BLaER1 (cell line): ENCODE measurements around the gene SKIC2.
"Not testable (repeated sequence)": the region's sequence is repeated elsewhere in the genome, so short reads cannot be mapped to it uniquely, and the experiment has no call there.

Experiments used
- H3K27ac ChIP-seq: shearing (Covaris generic); formaldehyde crosslinking; 2 replicates; pipeline ENCODE4 v1.8.1; 2022
- H3K27me3 ChIP-seq: shearing (Covaris generic); formaldehyde crosslinking; 2 replicates; pipeline ENCODE4 v1.8.1; 2022
- H3K36me3 ChIP-seq: shearing (Covaris generic); formaldehyde crosslinking; 2 replicates; pipeline ENCODE4 v1.8.1; 2022
- H3K4me1 ChIP-seq: shearing (Covaris generic); formaldehyde crosslinking; 2 replicates; pipeline ENCODE4 v1.8.1; 2022
- H3K4me2 ChIP-seq: shearing (Covaris generic); formaldehyde crosslinking; 2 replicates; pipeline ENCODE4 v1.8.1; 2022
- H3K4me3 ChIP-seq: shearing (Covaris generic); formaldehyde crosslinking; 2 replicates; pipeline ENCODE4 v1.8.1; 2022
- H3K9ac ChIP-seq: shearing (Covaris generic); formaldehyde crosslinking; 2 replicates; pipeline ENCODE4 v1.8.1; 2022
- H3K9me3 ChIP-seq: shearing (Covaris generic); formaldehyde crosslinking; 2 replicates; pipeline ENCODE4 v1.8.1; 2022
- H4K20me1 ChIP-seq: shearing (Covaris generic); formaldehyde crosslinking; 2 replicates; pipeline ENCODE4 v1.8.1; 2022
- Cebpa-rat ChIP-seq: shearing (Covaris generic); IDR thresholded peaks from 2 replicates; pipeline ENCODE4 v1.8.1; 2022

Gene SKIC2

DNA sequence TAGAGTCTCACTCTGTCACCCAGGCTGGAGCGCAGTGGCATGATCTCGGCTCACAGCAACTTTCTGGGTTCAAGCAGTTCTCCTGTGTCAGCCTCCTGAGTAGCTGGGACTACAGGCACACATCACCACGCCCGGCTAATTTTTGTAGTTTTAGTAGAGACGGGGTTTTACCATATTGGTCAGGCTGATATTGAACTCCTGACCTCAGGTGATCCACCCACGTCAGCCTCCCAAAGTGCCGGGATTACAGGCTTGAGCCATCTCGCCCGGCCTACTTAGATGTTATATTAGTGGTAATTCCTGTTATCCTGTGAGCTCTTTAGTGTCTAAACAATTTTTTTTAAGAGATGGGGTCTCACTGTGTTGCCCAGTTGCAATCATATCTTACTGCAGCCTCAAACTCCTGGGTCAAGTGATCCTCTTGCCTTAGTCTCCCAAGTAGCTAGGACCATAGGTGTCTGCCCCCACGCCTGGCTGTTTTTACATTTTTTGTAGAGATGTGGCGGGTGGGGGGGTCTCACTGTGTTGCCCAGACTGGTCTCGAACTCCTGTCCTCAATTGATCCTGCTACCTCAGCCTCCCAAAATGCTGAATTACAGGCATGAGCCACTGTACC is 18.9 kb downstream of the SKIC2 start:
- no peak overlapping the region for H3K4me3 ChIP-seq
- no peak for TF ChIP-seq Cebpa-rat
- H3K9ac ChIP-seq = no peak overlapping the region

DNA sequence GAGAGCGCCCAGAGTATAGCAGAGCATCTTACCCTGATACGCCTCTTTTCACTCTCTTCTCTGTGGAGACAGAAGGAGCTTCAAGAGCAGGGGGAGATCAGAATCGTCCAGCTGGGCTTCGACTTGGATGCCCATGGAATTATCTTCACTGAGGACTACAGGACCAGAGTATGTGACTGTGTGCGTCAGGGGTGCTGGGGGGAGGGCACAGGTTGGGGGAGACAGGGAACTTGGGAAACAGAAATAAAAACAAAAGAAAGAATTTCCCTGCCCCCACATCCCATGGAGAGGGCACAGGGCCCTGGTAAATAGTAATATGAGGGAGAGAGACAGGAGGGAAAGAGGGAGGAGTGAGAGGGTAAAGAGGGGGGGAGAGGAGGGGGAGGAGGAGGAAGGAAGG is 19.9 kb downstream of the SKIC2 start:
- Histone ChIP-seq H3K9me3 (peaks cover 12% of the 10 kb centered on the region; the same call in 1 of the 2 replicates), H3K27ac (no peak overlapping the region), H3K4me1 (peaks cover 4% of the 10 kb centered on the region), H3K4me3 (no peak overlapping the region), H4K20me1 (no peaks in the 10 kb centered on the region), H3K9ac (no peak overlapping the region), H3K27me3 (no peaks in the 10 kb centered on the region), H3K4me2 (no peak overlapping the region), H3K36me3 (peaks cover 24% of the 10 kb centered on the region; the same call in 1 of the 2 replicates)
- TF ChIP-seq Cebpa-rat = no peak

More for the DNA sequence above, 18.9 kb downstream of the SKIC2 start:
- Histone ChIP-seq H4K20me1 (no peaks in the 10 kb centered on the region), H3K27me3 (no peaks in the 10 kb centered on the region), H3K27ac (no peak overlapping the region), H3K4me1 (peaks cover 13% of the 10 kb centered on the region), H3K9me3 (peaks cover 12% of the 10 kb centered on the region; the same call in 1 of the 2 replicates), H3K4me2 (no peak overlapping the region), H3K36me3 (peaks cover 24% of the 10 kb centered on the region; the same call in 1 of the 2 replicates)

DNA sequence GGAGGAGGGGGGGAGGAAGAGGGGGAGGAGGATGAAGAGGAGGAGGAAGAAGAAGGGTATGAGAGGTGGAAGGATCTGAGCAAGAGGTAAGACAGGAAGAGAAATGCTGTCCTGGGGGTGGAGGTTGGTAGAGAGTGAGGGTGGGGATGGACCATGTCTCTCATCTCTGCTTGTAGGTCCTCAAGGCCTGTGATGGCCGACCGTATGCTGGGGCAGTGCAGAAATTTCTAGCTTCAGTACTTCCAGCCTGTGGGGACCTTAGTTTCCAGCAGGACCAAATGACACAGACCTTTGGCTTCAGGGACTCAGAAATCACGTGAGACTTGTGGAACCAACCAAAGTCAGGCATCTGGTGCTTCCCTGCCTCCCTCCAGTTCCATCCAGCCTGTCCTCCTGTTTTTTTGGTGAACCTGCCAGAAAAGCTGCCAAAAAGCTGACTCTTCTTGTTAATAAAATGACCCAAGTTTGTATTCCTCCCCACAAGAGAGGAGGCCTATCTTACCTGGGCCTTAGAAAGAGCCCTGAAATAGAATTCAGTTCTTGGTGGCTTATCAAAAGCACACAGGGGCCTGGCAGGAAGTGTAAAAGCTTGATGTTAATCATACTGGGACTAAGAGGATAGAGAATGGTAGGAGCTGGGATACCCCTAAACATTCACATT is 20.4 kb downstream of the SKIC2 start:
- H3K36me3 ChIP-seq = peaks cover 24% of the 10 kb centered on the region; the same call in 1 of the 2 replicates
- H3K9me3 ChIP-seq = peaks cover 12% of the 10 kb centered on the region; the same call in 1 of the 2 replicates
- H3K4me3 ChIP-seq = no peak overlapping the region
- H4K20me1 ChIP-seq = no peaks in the 10 kb centered on the region
- no peak overlapping the region for H3K9ac ChIP-seq
- H3K27ac ChIP-seq = no peak overlapping the region
- no peaks in the 10 kb centered on the region for H3K27me3 ChIP-seq
- no peak for TF ChIP-seq Cebpa-rat
- no peaks in the 10 kb centered on the region for H3K4me1 ChIP-seq
- no peak overlapping the region for H3K4me2 ChIP-seq

DNA sequence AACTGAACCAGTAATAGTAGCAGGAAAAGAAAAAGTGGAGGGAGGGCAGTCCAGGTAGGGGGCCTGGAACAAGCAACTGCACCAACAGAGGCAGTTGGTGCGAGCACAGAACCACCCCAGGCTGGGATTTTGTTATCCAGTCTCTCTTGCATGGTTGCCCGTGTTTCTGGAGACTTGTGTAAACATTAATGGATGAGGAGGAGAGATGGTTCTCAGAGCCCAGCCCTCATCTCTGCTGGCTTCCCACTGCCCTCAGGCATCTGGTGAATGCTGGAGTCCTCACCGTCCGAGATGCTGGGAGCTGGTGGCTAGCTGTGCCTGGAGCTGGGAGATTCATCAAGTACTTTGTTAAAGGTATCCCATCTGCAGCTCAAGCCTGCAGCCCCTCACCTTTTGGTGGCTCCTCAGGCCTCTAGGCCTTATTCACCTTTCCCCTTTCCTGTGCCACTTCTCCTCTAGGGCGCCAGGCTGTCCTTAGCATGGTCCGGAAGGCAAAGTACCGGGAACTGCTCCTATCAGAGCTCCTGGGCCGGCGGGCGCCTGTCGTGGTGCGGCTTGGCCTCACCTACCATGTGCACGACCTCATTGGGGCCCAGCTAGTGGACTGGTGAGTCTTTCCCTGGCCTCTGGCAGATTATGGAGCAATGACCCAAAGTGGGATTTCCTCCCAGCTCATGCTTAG is 21.4 kb downstream of the SKIC2 start:
- H3K4me2 ChIP-seq, H3K27ac ChIP-seq, H3K9ac ChIP-seq, H3K27me3 ChIP-seq, H4K20me1 ChIP-seq, H3K4me3 ChIP-seq, H3K4me1 ChIP-seq: not testable (repeated sequence)
- Histone ChIP-seq H3K36me3 (peaks cover 21% of the 10 kb centered on the region; the same call in 1 of the 2 replicates), H3K9me3 (peaks cover 12% of the 10 kb centered on the region; the same call in 1 of the 2 replicates)

DNA sequence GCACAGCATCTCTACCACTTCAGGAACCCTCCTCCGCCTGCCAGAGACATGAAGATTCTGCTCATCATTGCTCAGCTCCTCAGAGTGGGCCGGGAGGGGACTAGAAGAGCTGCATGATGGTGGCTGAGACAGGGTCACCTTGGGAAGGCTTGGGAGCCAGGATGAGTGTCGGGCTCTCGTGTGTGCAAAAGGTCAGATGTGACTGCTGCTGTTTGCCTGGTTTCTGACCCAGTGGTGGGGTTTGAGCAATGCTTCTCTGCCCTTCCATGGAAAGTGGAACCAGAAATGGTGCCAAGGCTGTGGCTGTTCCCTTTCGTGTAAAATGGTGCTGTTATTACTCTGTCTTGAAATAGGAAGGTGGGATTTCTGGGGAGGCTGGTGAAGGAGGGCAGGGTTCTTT is 22.0 kb downstream of the SKIC2 start:
- H3K9ac ChIP-seq, H3K4me2 ChIP-seq, H3K27ac ChIP-seq, H3K4me1 ChIP-seq, H3K9me3 ChIP-seq, H4K20me1 ChIP-seq, H3K27me3 ChIP-seq, H3K4me3 ChIP-seq: not testable (repeated sequence)
- H3K36me3 ChIP-seq = peaks cover 20% of the 10 kb centered on the region; the same call in 1 of the 2 replicates

DNA sequence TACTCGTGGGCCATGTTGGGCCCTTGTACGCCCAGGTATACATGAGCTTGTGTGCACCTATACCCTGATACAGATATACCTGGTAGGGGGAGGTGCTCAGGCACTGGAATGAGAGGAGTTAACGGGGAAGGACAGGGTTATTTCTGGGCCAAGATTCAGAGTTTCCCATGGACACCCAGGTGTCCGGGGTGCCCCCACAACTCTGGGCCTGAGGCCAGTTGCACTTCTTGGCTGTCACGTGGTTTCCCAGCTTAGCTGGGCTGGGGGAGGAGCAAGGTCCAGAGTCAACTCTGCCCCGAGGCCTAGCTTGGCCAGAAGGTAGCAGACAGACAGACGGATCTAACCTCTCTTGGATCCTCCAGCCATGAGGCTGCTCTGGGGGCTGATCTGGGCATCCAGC is 22.8 kb downstream of the SKIC2 start, which contains the start of gene C4A:
TSS of gene C4A (plus strand) at position 314 of the 400 bp plus-strand sequence. CDS start at position 365, 51 bp downstream.
- not testable (repeated sequence) for H3K27ac ChIP-seq, H3K4me3 ChIP-seq, H3K4me1 ChIP-seq, H3K9me3 ChIP-seq, H4K20me1 ChIP-seq, H3K4me2 ChIP-seq, H3K9ac ChIP-seq, H3K27me3 ChIP-seq
- peaks cover 18% of the 10 kb centered on the region; the same call in 1 of the 2 replicates for H3K36me3 ChIP-seq

DNA sequence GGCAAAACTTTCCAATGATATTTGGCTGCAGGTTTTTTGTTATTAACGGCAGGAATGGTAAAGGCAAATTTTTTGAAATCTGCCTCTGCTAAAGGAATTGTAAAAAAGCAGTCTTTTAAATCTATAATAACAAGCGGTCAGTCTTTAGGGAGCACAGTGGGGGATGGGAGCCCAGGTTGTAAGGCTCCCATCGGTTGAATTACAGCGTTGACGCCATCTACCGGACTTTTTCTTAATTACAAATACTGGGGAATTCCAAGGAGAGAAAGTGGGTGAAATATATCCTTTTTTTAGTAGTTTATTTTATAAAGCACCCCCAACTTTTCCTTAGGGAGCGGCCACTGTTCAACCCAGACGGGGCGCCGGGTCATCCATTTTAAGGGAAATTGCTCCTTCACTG is 30.4 kb downstream of the SKIC2 start:
- H3K27me3 ChIP-seq, H3K4me1 ChIP-seq, H3K36me3 ChIP-seq, H3K4me2 ChIP-seq, H3K9ac ChIP-seq, H3K4me3 ChIP-seq, H4K20me1 ChIP-seq, H3K9me3 ChIP-seq, H3K27ac ChIP-seq: not testable (repeated sequence)

DNA sequence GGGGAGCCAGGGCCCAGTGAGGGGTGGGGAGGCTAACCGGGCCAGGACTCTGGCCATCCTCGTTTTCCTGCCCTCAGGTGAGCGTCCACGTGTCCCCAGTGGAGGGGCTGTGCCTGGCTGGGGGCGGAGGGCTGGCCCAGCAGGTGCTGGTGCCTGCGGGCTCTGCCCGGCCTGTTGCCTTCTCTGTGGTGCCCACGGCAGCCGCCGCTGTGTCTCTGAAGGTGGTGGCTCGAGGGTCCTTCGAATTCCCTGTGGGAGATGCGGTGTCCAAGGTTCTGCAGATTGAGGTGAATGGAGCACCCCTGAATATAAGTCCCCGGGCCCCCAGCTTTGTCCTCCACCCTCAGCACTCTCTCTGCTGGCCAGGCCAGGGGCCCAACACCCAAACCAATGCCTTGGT is 35.4 kb downstream of the SKIC2 start:
- not testable (repeated sequence) for H3K36me3 ChIP-seq, H3K4me2 ChIP-seq, H3K4me3 ChIP-seq, H4K20me1 ChIP-seq, H3K27ac ChIP-seq, H3K4me1 ChIP-seq, H3K27me3 ChIP-seq, H3K9ac ChIP-seq, H3K9me3 ChIP-seq

DNA sequence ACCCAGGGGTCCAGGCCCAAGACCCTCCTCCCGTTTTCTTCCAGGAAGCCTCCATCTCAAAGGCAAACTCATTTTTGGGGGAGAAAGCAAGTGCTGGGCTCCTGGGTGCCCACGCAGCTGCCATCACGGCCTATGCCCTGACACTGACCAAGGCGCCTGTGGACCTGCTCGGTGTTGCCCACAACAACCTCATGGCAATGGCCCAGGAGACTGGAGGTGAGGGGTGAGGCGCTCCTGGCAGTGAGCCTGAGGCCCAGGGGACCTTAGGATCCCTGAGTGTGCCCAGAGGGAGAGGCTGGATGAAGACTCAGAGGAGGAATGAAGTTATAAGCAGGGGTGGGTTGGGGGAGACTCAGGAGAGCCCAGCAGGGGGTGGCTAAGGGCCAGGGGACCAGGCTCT is 37.4 kb downstream of the SKIC2 start:
- not testable (repeated sequence) for H3K4me1 ChIP-seq, H3K27ac ChIP-seq, H3K9me3 ChIP-seq, H3K4me2 ChIP-seq, H3K27me3 ChIP-seq, H3K36me3 ChIP-seq, H3K4me3 ChIP-seq, H4K20me1 ChIP-seq, H3K9ac ChIP-seq

DNA sequence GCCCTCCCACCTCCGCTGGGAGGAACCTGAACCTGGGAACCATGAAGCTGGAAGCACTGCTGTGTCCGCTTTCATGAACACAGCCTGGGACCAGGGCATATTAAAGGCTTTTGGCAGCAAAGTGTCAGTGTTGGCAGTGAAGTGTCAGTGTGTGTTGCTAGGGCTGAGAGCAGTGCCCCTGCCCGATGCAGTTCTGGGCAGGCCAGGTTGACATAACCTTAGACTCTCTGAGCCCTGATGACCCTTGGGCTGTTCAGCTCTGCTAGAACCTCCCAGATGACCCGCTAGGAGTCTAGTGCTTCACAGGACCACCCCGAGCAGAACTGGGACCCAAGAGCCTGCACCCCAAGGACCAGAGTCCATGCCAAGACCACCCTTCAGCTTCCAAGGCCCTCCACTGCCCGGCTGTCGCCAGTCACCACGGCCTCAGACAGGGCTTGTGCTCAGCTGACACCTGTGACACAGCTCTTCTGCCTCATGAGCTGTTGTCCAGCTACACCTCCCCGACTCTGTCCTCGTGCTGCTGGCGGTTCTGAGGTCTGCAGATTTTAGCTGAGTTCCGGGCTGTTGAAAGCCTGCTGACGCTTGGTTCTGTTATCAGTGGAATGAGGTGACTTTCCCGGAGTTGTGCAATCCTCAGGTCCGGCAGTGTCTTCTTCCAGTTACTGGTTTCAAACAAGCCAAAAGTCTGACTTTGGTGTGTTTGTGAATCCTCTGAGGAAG is 43.7 kb downstream of the SKIC2 start:
- not testable (repeated sequence) for H3K36me3 ChIP-seq, H3K4me2 ChIP-seq, H3K4me1 ChIP-seq, H3K27me3 ChIP-seq, H3K27ac ChIP-seq, H4K20me1 ChIP-seq, H3K4me3 ChIP-seq, H3K9me3 ChIP-seq, H3K9ac ChIP-seq

DNA sequence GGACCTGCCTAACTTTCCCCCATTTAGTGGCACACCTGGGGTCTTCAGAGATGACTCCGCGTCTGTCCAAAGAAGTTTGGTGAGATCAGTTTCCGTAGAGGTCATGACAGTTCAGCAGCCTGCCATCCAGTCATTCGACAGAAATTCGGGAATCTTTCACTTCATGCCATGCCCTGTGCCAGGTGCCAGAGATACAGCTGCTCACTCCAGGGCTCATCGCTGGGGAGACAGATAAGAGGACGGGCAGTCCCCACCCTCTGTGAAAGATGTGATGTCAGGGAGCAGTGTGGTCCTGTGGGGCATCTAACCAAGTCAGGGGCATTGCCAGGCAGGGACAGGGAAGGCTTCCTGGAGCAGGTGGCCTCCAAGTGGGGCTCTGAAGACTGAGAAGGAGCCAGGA is 44.3 kb downstream of the SKIC2 start:
- H3K36me3 ChIP-seq, H3K4me2 ChIP-seq, H3K27ac ChIP-seq, H3K4me3 ChIP-seq, H3K4me1 ChIP-seq, H3K9ac ChIP-seq, H3K27me3 ChIP-seq, H3K9me3 ChIP-seq, H4K20me1 ChIP-seq: not testable (repeated sequence)

DNA sequence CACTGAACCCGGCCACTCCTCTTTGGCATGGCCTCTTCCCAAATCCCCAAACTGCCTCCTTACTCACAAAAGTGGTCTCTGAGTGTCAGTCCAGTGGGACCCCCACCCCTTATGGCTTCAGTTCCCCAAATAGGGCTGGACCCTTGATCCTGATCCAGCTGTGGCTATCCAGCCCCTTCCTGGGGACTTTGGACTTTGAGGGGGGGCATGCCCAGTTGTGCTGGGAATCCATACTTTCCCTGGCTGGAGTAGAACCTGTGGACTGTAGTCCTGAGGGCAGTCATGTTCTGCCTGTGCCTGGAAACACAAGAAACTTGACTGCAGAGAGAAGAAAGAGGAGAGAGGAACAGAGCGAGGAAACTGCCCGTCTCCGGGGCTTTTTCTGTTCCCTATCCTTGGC is 45.4 kb downstream of the SKIC2 start:
- not testable (repeated sequence) for H3K4me1 ChIP-seq, H3K9me3 ChIP-seq, H3K9ac ChIP-seq, H3K27me3 ChIP-seq, H3K4me2 ChIP-seq, H3K36me3 ChIP-seq, H3K27ac ChIP-seq, H3K4me3 ChIP-seq, H4K20me1 ChIP-seq

DNA sequence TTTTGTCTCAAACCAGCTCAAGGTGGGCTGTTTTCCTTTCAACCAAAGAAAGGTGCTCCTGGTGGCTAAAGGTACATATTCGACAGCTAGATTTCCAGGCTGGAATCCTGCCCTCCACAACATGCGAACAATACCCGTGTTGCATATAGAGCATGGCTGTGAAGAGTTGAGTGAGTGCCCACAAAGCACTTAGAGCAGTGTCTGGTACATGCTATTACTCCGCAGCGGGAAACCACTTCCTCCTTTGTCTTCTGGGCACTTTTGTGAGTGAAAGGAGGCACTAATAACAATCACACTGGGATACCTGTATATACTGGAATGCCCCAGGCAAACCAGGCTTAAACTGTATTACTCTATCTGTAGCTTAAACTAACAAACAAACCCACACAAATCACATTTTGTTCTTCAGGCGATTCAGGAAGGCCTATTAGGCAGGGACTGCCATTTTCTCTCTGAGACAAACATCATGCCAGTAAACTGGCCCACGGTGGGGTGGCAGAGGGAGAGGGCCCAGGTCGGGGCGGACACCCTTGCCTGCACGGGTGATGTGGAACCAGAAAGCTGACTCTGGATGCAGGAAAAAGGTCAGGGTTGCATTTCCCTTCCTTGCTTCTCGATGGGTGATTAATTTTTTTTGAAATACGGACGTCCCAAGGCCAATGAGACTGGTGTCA is 46.0 kb downstream of the SKIC2 start:
- not testable (repeated sequence) for H3K27ac ChIP-seq, H3K4me1 ChIP-seq, H4K20me1 ChIP-seq, H3K4me3 ChIP-seq, H3K4me2 ChIP-seq, H3K9ac ChIP-seq, H3K36me3 ChIP-seq, H3K9me3 ChIP-seq, H3K27me3 ChIP-seq

DNA sequence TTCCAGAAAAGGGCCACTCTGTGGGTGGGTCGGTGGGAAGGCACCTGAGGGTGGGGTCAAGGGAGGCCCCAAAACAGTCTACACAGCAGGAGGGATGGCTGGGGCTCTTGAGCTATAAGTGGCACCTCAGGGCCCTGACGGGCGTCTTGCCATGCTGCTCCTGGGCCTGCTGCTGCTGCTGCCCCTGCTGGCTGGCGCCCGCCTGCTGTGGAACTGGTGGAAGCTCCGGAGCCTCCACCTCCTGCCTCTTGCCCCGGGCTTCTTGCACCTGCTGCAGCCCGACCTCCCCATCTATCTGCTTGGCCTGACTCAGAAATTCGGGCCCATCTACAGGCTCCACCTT is 46.5 kb downstream of the SKIC2 start:
- H3K9ac ChIP-seq, H3K27me3 ChIP-seq, H4K20me1 ChIP-seq, H3K36me3 ChIP-seq, H3K4me1 ChIP-seq, H3K4me3 ChIP-seq, H3K4me2 ChIP-seq, H3K9me3 ChIP-seq, H3K27ac ChIP-seq: not testable (repeated sequence)
